Left ventricle myocardium inferior (tissue), 1 donor: Measurements from ENCODE around the gene PTCH1. TPM values are rescaled to one million over a fixed set of nuclear protein-coding genes. Genes with fewer than 3 reads are reported as not detected.

ENCODE experiments used
- DNase-seq: peaks from one replicate; pipeline ENCODE4 v3.0.0-alpha.2; 2020
- H3K27ac ChIP-seq: fragments of 200-600 bp; replicated peaks from 2 replicates; pipeline ENCODE4 v1.8.0; 2021
- H3K27me3 ChIP-seq: fragments of 200-600 bp; 2 replicates; pipeline ENCODE4 v1.8.0; 2021; ENCODE audit warnings: low read depth
- H3K36me3 ChIP-seq: fragments of 200-600 bp; 2 replicates; pipeline ENCODE4 v1.8.0; 2021
- H3K4me1 ChIP-seq: fragments of 200-600 bp; 2 replicates; pipeline ENCODE4 v1.8.0; 2021
- H3K4me3 ChIP-seq: fragments of 200-600 bp; 2 replicates; pipeline ENCODE4 v1.8.0; 2021; ENCODE audit warnings: mild to moderate bottlenecking, moderate library complexity
- H3K9me3 ChIP-seq: fragments of 200-600 bp; replicated peaks from 2 replicates; pipeline ENCODE4 v1.8.0; 2021
- intact Hi-C: fragments of 100-400 bp; cut with micrococcal nuclease; formaldehyde crosslinking; loops from one replicate; pipeline ENCODE4 v1.11.0; 2022
- total RNA-seq: library from RNA; stranded (reverse); fragmentation: NEBNext Ultra II Directional; extraction: Animal tissue kit (Norgen Biotek cat#: 25700); gene quantifications from one replicate; pipeline ENCODE4 v1.2.1, GENCODE V29; 2021
- TF ChIP-seq, protein P1 (sequence below): fragments of 200-600 bp; IDR thresholded peaks from 2 replicates; pipeline ENCODE4 v1.8.0; 2021; ENCODE audit warnings: antibody characterized with exemption, mild to moderate bottlenecking, borderline replicate concordance
- donor health status: DM: no; HTN: yes; CAD: no; lungs with severe emphysema.

PTCH1 gene
- total RNA-seq, 1 donor from 2014 or later: 6.6 TPM

DNA sequence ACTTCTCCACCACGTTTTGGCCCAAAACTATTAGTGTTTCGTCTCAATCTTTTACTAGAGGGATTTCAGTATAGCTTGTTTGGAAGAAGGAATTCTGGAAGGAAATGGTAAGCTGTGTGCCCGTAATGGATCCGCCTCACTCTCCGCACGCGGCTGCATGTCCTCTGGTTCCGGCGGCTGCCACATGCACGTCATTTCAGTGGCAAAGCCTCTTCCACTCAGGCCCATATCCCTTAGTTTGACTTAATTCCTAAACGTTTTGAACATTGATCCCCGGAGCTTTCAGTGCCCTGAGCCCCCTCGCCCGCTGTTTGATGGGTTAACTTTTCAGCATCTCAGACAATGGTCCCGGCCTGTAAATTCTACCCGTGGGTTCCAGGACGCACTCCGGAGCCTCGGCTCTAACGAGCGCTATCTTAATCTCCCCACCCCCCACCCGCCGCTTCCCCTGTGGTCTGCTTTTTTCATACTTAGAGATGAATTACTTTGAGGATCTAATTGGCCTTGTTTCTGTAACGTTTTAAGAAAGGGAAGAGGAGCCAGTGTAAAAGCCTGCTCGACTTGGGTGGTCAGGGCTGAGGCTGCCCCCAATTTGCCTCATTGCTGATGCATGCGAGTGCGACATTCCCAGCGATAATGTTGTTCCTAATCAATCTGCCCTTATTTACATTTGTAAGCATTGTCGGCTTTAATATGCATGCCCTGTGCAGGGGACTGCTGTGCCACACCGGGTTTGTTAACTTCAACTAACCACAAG, 4.6 kb downstream of the PTCH1 start:
- intact Hi-C loops: no loop called here
- Histone ChIP-seq H3K27me3 (no peaks in the 10 kb centered on the region), H3K36me3 (no peaks in the 10 kb centered on the region), H3K4me3 (peak overlapping the region; percentile 96), H3K4me1 (peaks cover 62% of the 10 kb centered on the region), H3K9me3 (no peaks in the 10 kb centered on the region), H3K27ac (peak overlapping the region; percentile 99)
- DNase-seq: no peak
- TF ChIP-seq, protein P1, sequence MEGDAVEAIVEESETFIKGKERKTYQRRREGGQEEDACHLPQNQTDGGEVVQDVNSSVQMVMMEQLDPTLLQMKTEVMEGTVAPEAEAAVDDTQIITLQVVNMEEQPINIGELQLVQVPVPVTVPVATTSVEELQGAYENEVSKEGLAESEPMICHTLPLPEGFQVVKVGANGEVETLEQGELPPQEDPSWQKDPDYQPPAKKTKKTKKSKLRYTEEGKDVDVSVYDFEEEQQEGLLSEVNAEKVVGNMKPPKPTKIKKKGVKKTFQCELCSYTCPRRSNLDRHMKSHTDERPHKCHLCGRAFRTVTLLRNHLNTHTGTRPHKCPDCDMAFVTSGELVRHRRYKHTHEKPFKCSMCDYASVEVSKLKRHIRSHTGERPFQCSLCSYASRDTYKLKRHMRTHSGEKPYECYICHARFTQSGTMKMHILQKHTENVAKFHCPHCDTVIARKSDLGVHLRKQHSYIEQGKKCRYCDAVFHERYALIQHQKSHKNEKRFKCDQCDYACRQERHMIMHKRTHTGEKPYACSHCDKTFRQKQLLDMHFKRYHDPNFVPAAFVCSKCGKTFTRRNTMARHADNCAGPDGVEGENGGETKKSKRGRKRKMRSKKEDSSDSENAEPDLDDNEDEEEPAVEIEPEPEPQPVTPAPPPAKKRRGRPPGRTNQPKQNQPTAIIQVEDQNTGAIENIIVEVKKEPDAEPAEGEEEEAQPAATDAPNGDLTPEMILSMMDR: no peak

DNA sequence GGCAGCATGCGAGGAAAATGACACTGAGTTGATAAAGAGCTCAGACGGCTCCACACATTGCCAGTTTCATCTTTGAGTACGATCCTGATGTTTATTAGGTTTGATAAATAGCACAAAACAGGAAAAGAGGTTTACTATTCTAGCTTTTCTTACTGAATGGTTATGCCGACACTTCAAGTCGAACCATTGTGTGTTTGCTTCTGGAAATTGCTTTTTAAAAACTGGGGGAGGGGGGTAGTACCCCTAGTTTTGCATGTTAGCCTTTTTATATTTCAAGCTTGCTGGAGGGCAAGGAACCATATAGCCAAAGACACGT, 5.2 kb downstream of the PTCH1 start:
- H3K27me3 ChIP-seq: no peaks in the 10 kb centered on the region
- peaks cover 62% of the 10 kb centered on the region for H3K4me1 ChIP-seq
- H3K36me3 ChIP-seq: no peaks in the 10 kb centered on the region
- intact Hi-C loops: no loop called here
- no peak for DNase-seq
- H3K4me3 ChIP-seq: peak overlapping the region; percentile 96
- no peaks in the 10 kb centered on the region for H3K9me3 ChIP-seq
- peak overlapping the region; percentile 99 for H3K27ac ChIP-seq
- TF ChIP-seq, protein P1: no peak

DNA sequence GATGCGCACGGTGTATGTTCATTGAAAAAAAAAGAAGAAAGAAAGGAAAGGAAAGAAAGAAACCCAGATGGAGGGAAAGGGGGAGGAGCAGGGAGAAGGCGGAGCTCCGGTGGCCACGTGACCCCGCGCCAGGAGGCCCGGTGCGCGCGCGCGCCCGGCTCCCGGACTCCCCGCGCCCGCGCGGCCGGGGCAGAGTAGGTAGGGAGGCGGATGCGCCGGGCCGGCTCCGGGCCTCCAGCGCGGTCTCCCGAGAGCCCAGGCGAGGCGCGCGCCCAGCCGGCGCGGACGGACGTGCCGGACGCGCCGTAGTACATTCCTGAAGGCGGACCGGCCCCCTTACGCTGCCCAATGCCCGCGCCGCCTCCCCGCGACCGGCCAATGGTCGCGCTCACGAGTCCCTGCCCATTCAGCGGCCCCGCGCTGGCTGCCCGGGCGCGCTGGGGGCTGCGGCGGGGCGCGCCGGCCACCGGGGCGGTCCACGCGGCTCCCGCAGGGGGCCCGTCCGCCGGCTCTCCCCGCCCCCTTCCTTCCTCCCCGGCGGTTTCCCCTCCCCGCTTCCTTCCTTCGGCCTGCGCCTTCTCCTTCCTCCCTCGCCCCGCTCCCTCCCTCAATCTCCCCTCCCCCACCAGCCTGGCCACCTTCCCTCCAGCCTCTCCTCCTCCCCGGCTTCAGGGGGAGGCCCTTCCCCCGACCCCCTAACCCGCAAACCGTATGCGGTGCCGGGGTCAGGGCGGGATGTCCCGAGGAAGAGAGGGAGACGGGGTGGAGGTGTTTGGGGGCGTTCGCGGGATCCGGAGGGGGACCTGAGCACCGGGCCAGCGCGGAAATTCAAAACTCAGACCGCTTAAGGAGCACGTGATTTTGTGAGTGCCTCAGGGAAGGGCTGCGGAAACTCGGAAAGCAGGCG, 5.8 kb downstream of the PTCH1 start:
- Histone ChIP-seq H3K27me3 (no peaks in the 10 kb centered on the region), H3K27ac (peak overlapping the region; percentile 99), H3K36me3 (no peaks in the 10 kb centered on the region), H3K9me3 (no peaks in the 10 kb centered on the region), H3K4me1 (peaks cover 63% of the 10 kb centered on the region), H3K4me3 (peak overlapping the region; percentile 96)
- intact Hi-C loops: no loop called here
- peak; percentile 90 for DNase-seq
- TF ChIP-seq, protein P1: no peak

DNA sequence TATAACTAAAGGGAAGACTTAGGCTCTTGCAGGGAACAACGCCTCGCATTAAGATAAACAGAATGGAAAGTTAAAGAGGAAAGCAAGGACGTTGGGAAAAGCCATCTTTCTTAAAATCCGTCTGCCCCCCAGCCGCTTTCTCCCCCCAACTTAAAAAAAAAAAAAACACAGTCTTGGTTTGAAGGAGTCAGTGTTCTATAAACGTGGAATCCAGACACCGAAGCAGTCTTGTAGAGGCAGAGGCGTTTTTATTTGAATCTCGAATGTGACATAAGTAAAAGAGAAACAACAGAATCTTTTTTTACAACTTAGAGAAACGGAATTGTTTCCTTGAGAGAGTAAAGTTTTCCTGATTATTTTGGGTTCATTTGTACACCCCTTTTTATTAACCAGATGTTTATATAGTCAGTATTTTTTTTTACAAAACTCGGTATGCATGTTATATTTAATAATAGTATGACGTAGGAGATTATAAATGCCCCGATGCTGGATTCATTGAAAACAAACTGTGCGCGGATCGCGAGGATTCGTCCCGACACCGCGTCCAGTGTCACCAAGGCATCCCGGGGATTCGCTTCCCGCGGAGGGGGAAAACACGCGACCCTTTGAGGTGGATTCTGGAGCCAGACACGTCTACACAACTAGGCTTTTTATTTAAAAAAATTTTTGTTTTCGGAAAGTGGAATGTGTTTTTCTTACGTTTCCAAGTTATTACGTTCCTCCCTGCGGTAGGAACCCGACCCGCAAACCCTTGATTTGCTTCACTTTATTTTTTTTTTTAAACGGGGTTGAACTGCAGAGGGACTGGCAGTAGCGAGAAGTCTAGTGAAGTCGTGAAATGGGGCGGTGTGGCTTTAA, 6.7 kb downstream of the PTCH1 start:
- TF ChIP-seq, protein P1: no peak
- H3K27me3 ChIP-seq: no peaks in the 10 kb centered on the region
- no peaks in the 10 kb centered on the region for H3K36me3 ChIP-seq
- no peaks in the 10 kb centered on the region for H3K9me3 ChIP-seq
- peak overlapping the region; percentile 96 for H3K4me3 ChIP-seq
- DNase-seq: no peak
- H3K27ac ChIP-seq: peak overlapping the region; percentile 99
- peaks cover 59% of the 10 kb centered on the region for H3K4me1 ChIP-seq
- intact Hi-C loops: no loop called here
